ENCODE results near the gene SERINC4.

SERINC4 gene

GRCh38 chr15:43776718-43777266 is 23.2 kb downstream of the SERINC4 start, which contains the start of gene ELL3:
Gene ELL3, minus strand, starts transcription at chr15:43776966. Its CDS starts 65 bp downstream, at chr15:43776901.
- DNase-seq (ENCODE audit: low spot score), result peak; percentile 31
- WGBS, 2 donors (ENCODE audit: extremely low coverage in 2 of 2, insufficient read length in 2 of 2, insufficient replicate concordance in 1 of 2), result no CpG with 5 or more reads among the region's 41 CpGs

GRCh38 chr15:43776101-43776717 is 23.8 kb downstream of the SERINC4 start:
- Histone ChIP-seq H3K27ac (replicated peaks; ENCODE audit: low read length) (no peak overlapping the region), H3K14ac (ENCODE audit: low read length) (no peak overlapping the region), H3K4me1 (ENCODE audit: control insufficient read depth in 2 of 2, insufficient read depth in 1 of 2, low read depth in 1 of 2, low read length in 2 of 2) (peaks cover 0 to 7% of the 10 kb centered on the region in 2 donors), H2AK5ac (ENCODE audit: low read depth, low read length) (peak overlapping the region; percentile 68), H2BK15ac (ENCODE audit: low read length) (peak overlapping the region; percentile 90), H2BK120ac (ENCODE audit: low read depth, low read length) (peak overlapping the region; percentile 77), H3K27me3 (ENCODE audit: control insufficient read depth in 3 of 3, insufficient read depth in 3 of 3, low read depth in 1 of 3, low read length in 3 of 3) (peaks cover 0 to 10% (median 2%) of the 10 kb centered on the region in 3 experiments), H2BK12ac (ENCODE audit: low read length) (no peak overlapping the region), H3K4me2 (ENCODE audit: insufficient read depth, low read length, poor library complexity, severe bottlenecking) (peak overlapping the region; percentile 94), H3K18ac (ENCODE audit: low read length) (peak overlapping the region; percentile 89), H2BK5ac (ENCODE audit: low read length) (peak overlapping the region; percentile 35), H3K9me3 (replicated peaks in 1 of 2; ENCODE audit: control insufficient read depth in 2 of 2, insufficient read depth in 1 of 2, low read depth in 1 of 2, low read length in 2 of 2) (no peaks in the 10 kb centered on the region), H3K36me3 (replicated peaks in 1 of 2; ENCODE audit: control insufficient read depth in 2 of 2, insufficient read depth in 2 of 2, low read length in 2 of 2) (peaks cover 9 to 42% of the 10 kb centered on the region in 2 donors), H3K4me3 (ENCODE audit: low read length in 2 of 2) (peak overlapping the region in 1 of 2 donors; percentile 78), H3K23ac (ENCODE audit: low read depth, low read length, poor library complexity) (peak overlapping the region; percentile 44), H3K79me1 (ENCODE audit: low read depth, low read length) (no peaks in the 10 kb centered on the region), H2AFZ (ENCODE audit: low read length) (no peak overlapping the region), H3K9ac (ENCODE audit: low read depth, low read length, poor library complexity) (peak overlapping the region; percentile 89), H4K91ac (ENCODE audit: low read depth, low read length, poor library complexity) (no peak overlapping the region), H3K4ac (ENCODE audit: low read length) (peak overlapping the region; percentile 29), H4K8ac (ENCODE audit: low read depth, low read length) (peak overlapping the region; percentile 45)
- DNase-seq (ENCODE audit: low spot score), result peak; percentile 14
- no CpG with 5 or more reads among the region's 35 CpGs for WGBS, 2 donors (ENCODE audit: extremely low coverage in 2 of 2, insufficient read length in 2 of 2, insufficient replicate concordance in 1 of 2)

More at GRCh38 chr15:43776718-43777266, 23.2 kb downstream of the SERINC4 start, which contains the start of gene ELL3:
- peak within 1 kb of the TSS; percentile 68 for H2AK5ac ChIP-seq (ENCODE audit: low read depth, low read length)
- peaks cover 0 to 10% (median 2%) of the 10 kb centered on the region in 3 experiments for H3K27me3 ChIP-seq (ENCODE audit: control insufficient read depth in 3 of 3, insufficient read depth in 3 of 3, low read depth in 1 of 3, low read length in 3 of 3)
- no peak within 1 kb of the TSS for H2BK12ac ChIP-seq (ENCODE audit: low read length)
- H2BK120ac ChIP-seq (ENCODE audit: low read depth, low read length), result peak within 1 kb of the TSS; percentile 77
- peak within 1 kb of the TSS; percentile 29 for H3K4ac ChIP-seq (ENCODE audit: low read length)
- H3K27ac ChIP-seq (replicated peaks; ENCODE audit: low read length), result no peak within 1 kb of the TSS
- peak within 1 kb of the TSS; percentile 89 for H3K9ac ChIP-seq (ENCODE audit: low read depth, low read length, poor library complexity)
- peak within 1 kb of the TSS; percentile 94 for H3K4me2 ChIP-seq (ENCODE audit: insufficient read depth, low read length, poor library complexity, severe bottlenecking)
- peaks cover 0 to 7% of the 10 kb centered on the region in 2 donors for H3K4me1 ChIP-seq (ENCODE audit: control insufficient read depth in 2 of 2, insufficient read depth in 1 of 2, low read depth in 1 of 2, low read length in 2 of 2)
- peak within 1 kb of the TSS; percentile 45 for H4K8ac ChIP-seq (ENCODE audit: low read depth, low read length)
- H3K14ac ChIP-seq (ENCODE audit: low read length), result peak within 1 kb of the TSS; percentile 43
- no peaks in the 10 kb centered on the region for H3K9me3 ChIP-seq (replicated peaks in 1 of 2; ENCODE audit: control insufficient read depth in 2 of 2, insufficient read depth in 1 of 2, low read depth in 1 of 2, low read length in 2 of 2)
- peak within 1 kb of the TSS; percentile 35 for H2BK5ac ChIP-seq (ENCODE audit: low read length)
- H2AFZ ChIP-seq (ENCODE audit: low read length), result no peak within 1 kb of the TSS
- H3K4me3 ChIP-seq (ENCODE audit: low read length in 2 of 2), result peak within 1 kb of the TSS in 1 of 2 donors; percentile 84
- no peak within 1 kb of the TSS for H4K91ac ChIP-seq (ENCODE audit: low read depth, low read length, poor library complexity)
- H3K18ac ChIP-seq (ENCODE audit: low read length), result peak within 1 kb of the TSS; percentile 89
- H3K36me3 ChIP-seq (replicated peaks in 1 of 2; ENCODE audit: control insufficient read depth in 2 of 2, insufficient read depth in 2 of 2, low read length in 2 of 2), result peaks cover 5 to 36% of the 10 kb centered on the region in 2 donors
- H2BK15ac ChIP-seq (ENCODE audit: low read length), result peak within 1 kb of the TSS; percentile 90
- H3K79me1 ChIP-seq (ENCODE audit: low read depth, low read length), result no peaks in the 10 kb centered on the region
- peak within 1 kb of the TSS; percentile 44 for H3K23ac ChIP-seq (ENCODE audit: low read depth, low read length, poor library complexity)

GRCh38 chr15:43775411-43775965 is 24.5 kb downstream of the SERINC4 start:
- Histone ChIP-seq H3K9me3 (replicated peaks in 1 of 2; ENCODE audit: control insufficient read depth in 2 of 2, insufficient read depth in 1 of 2, low read depth in 1 of 2, low read length in 2 of 2) (no peaks in the 10 kb centered on the region), H2BK15ac (ENCODE audit: low read length) (no peak overlapping the region), H3K27ac (replicated peaks; ENCODE audit: low read length) (no peak overlapping the region), H3K4me2 (ENCODE audit: insufficient read depth, low read length, poor library complexity, severe bottlenecking) (no peak overlapping the region), H2BK120ac (ENCODE audit: low read depth, low read length) (peak overlapping the region; percentile 77), H3K27me3 (ENCODE audit: control insufficient read depth in 3 of 3, insufficient read depth in 3 of 3, low read depth in 1 of 3, low read length in 3 of 3) (peaks cover 0 to 10% (median 2%) of the 10 kb centered on the region in 3 experiments), H3K23ac (ENCODE audit: low read depth, low read length, poor library complexity) (no peak overlapping the region), H2BK5ac (ENCODE audit: low read length) (no peak overlapping the region), H2AFZ (ENCODE audit: low read length) (no peak overlapping the region), H3K4me3 (ENCODE audit: low read length in 2 of 2) (no peak overlapping the region), H3K4me1 (ENCODE audit: control insufficient read depth in 2 of 2, insufficient read depth in 1 of 2, low read depth in 1 of 2, low read length in 2 of 2) (peaks cover 0 to 7% of the 10 kb centered on the region in 2 donors), H3K4ac (ENCODE audit: low read length) (no peak overlapping the region), H3K79me1 (ENCODE audit: low read depth, low read length) (no peaks in the 10 kb centered on the region), H3K14ac (ENCODE audit: low read length) (no peak overlapping the region), H3K9ac (ENCODE audit: low read depth, low read length, poor library complexity) (no peak overlapping the region), H4K91ac (ENCODE audit: low read depth, low read length, poor library complexity) (no peak overlapping the region), H2AK5ac (ENCODE audit: low read depth, low read length) (no peak overlapping the region), H3K18ac (ENCODE audit: low read length) (no peak overlapping the region), H2BK12ac (ENCODE audit: low read length) (no peak overlapping the region), H4K8ac (ENCODE audit: low read depth, low read length) (no peak overlapping the region), H3K36me3 (replicated peaks in 1 of 2; ENCODE audit: control insufficient read depth in 2 of 2, insufficient read depth in 2 of 2, low read length in 2 of 2) (peaks cover 11 to 49% of the 10 kb centered on the region in 2 donors)
- DNase-seq (ENCODE audit: low spot score), result no peak
- no CpG with 5 or more reads among the region's 1 CpG for WGBS, 2 donors (ENCODE audit: extremely low coverage in 2 of 2, insufficient read length in 2 of 2, insufficient replicate concordance in 1 of 2)

- Histone ChIP-seq H2BK15ac (ENCODE audit: low read length) (no peak overlapping the region), H3K27me3 (ENCODE audit: control insufficient read depth in 3 of 3, insufficient read depth in 3 of 3, low read depth in 1 of 3, low read length in 3 of 3) (peaks cover 0 to 10% (median 2%) of the 10 kb centered on the region in 3 experiments), H4K8ac (ENCODE audit: low read depth, low read length) (no peak overlapping the region), H3K23ac (ENCODE audit: low read depth, low read length, poor library complexity) (no peak overlapping the region), H3K14ac (ENCODE audit: low read length) (no peak overlapping the region), H2BK5ac (ENCODE audit: low read length) (no peak overlapping the region), H3K4me3 (ENCODE audit: low read length in 2 of 2) (no peak overlapping the region), H3K9me3 (replicated peaks in 1 of 2; ENCODE audit: control insufficient read depth in 2 of 2, insufficient read depth in 1 of 2, low read depth in 1 of 2, low read length in 2 of 2) (no peaks in the 10 kb centered on the region), H4K91ac (ENCODE audit: low read depth, low read length, poor library complexity) (no peak overlapping the region), H3K4me2 (ENCODE audit: insufficient read depth, low read length, poor library complexity, severe bottlenecking) (no peak overlapping the region), H2AFZ (ENCODE audit: low read length) (no peak overlapping the region), H2BK120ac (ENCODE audit: low read depth, low read length) (no peak overlapping the region), H3K18ac (ENCODE audit: low read length) (no peak overlapping the region), H3K79me1 (ENCODE audit: low read depth, low read length) (no peaks in the 10 kb centered on the region), H3K27ac (replicated peaks; ENCODE audit: low read length) (no peak overlapping the region), H2AK5ac (ENCODE audit: low read depth, low read length) (no peak overlapping the region), H3K36me3 (replicated peaks in 1 of 2; ENCODE audit: control insufficient read depth in 2 of 2, insufficient read depth in 2 of 2, low read length in 2 of 2) (peaks cover 18 to 64% of the 10 kb centered on the region in 2 donors), H2BK12ac (ENCODE audit: low read length) (no peak overlapping the region), H3K4me1 (ENCODE audit: control insufficient read depth in 2 of 2, insufficient read depth in 1 of 2, low read depth in 1 of 2, low read length in 2 of 2) (peaks cover 0 to 7% of the 10 kb centered on the region in 2 donors), H3K9ac (ENCODE audit: low read depth, low read length, poor library complexity) (no peak overlapping the region), H3K4ac (ENCODE audit: low read length) (no peak overlapping the region)
- no CpG with 5 or more reads among the region's 4 CpGs for WGBS, 2 donors (ENCODE audit: extremely low coverage in 2 of 2, insufficient read length in 2 of 2, insufficient replicate concordance in 1 of 2)
- no peak for DNase-seq (ENCODE audit: low spot score)
Observed at GRCh38 chr15:43774062-43774461, 26.0 kb downstream of the SERINC4 start.

Measured in neuronal stem cell (in vitro differentiated cells).